IMR-90 (cell line): Measurements from ENCODE around the gene PMPCA. TPM values are rescaled to one million over a fixed set of nuclear protein-coding genes. Genes with fewer than 3 reads are reported as not detected.

Experiments
- ATAC-seq: fragments of 200-7000 bp; cut with Tn5 transposase; 2 replicates; pipeline ENCODE4 v1.9.1; 2020; ENCODE audit warnings: low read depth, mild to moderate bottlenecking, moderate library complexity
- BruUV-seq: library from RNA; stranded (reverse); fragments of 400-500 nt; replicated peaks from 2 replicates; lab custom pipeline; 2021; lab: Mats Ljungman, UMichigan
- CTCF ChIA-PET: fragments of 300-600 bp; formaldehyde crosslinking; extraction: SDS; loops from one replicate; lab custom pipeline; 2021; ENCODE audit warnings: antibody characterized with exemption; lab: Yijun Ruan, JAX
- POLR2A ChIA-PET: fragments of 300-600 bp; sonication (Branson Sonifier 250); formaldehyde crosslinking; loops from one replicate; lab custom pipeline; 2022; ENCODE audit warnings: antibody characterized with exemption; ENCODE audit not compliant: unreplicated experiment; lab: Charles Lee
- DNase-seq: peaks from one replicate; pipeline ENCODE4 v3.0.0; 2013
- H2AFZ ChIP-seq: replicated peaks from 2 replicates; pipeline ENCODE3; 2013; ENCODE audit warnings: low read length, mild to moderate bottlenecking; ENCODE audit not compliant: poor library complexity
- H2AK5ac ChIP-seq: 2 replicates; pipeline ENCODE4 v1.6.1; 2013; ENCODE audit warnings: low read depth, low read length, inconsistent platforms
- H2AK9ac ChIP-seq: replicated peaks from 2 replicates; pipeline ENCODE3; 2013; ENCODE audit warnings: mild to moderate bottlenecking, low read depth, low read length, moderate library complexity; ENCODE audit not compliant: poor library complexity
- H2BK120ac ChIP-seq: 2 replicates; pipeline ENCODE4 v1.6.1; 2013; ENCODE audit warnings: low read depth, low read length, inconsistent platforms
- H2BK15ac ChIP-seq: 3 replicates; pipeline ENCODE4 v1.6.1; 2013; ENCODE audit warnings: low read depth, low read length, inconsistent platforms
- H2BK20ac ChIP-seq: 2 replicates; pipeline ENCODE4 v1.6.1; 2013; ENCODE audit warnings: low read depth, mild to moderate bottlenecking, inconsistent platforms, low read length, moderate library complexity
- H2BK5ac ChIP-seq: 2 replicates; pipeline ENCODE4 v1.6.1; 2013; ENCODE audit warnings: mild to moderate bottlenecking, low read depth, low read length, inconsistent platforms; ENCODE audit not compliant: poor library complexity, severe bottlenecking
- H3K14ac ChIP-seq: replicated peaks from 2 replicates; pipeline ENCODE4 v1.6.1; 2013; ENCODE audit warnings: low read depth, low read length, inconsistent platforms
- H3K18ac ChIP-seq: 2 replicates; pipeline ENCODE4 v1.6.1; 2013; ENCODE audit warnings: low read depth, low read length, control low read depth
- H3K23ac ChIP-seq: 2 replicates; pipeline ENCODE4 v1.6.1; 2013; ENCODE audit warnings: low read depth, low read length, inconsistent platforms
- H3K27ac ChIP-seq: 2 replicates; pipeline ENCODE4 v1.5.1; 2013; ENCODE audit warnings: mild to moderate bottlenecking, control low read depth, low read length; ENCODE audit not compliant: insufficient read depth
- H3K27me3 ChIP-seq: 2 replicates; pipeline ENCODE4 v1.6.1; 2013; ENCODE audit warnings: low read length; ENCODE audit not compliant: control insufficient read depth, insufficient read depth
- H3K36me3 ChIP-seq: 2 replicates; pipeline ENCODE4 v1.6.1; 2013; ENCODE audit warnings: low read length, mixed read lengths; ENCODE audit not compliant: control insufficient read depth, insufficient read depth
- H3K4ac ChIP-seq: 2 replicates; pipeline ENCODE4 v1.6.1; 2013; ENCODE audit warnings: low read depth, low read length, inconsistent platforms
- H3K4me1 ChIP-seq: 2 replicates; pipeline ENCODE4 v1.6.1; 2013; ENCODE audit warnings: low read length, mixed read lengths; ENCODE audit not compliant: control insufficient read depth, insufficient read depth
- H3K4me2 ChIP-seq: 2 replicates; pipeline ENCODE4 v1.6.1; 2013; ENCODE audit warnings: low read depth, mild to moderate bottlenecking, control low read depth, low read length, moderate library complexity
- H3K4me3 ChIP-seq: 2 replicates; pipeline ENCODE4 v1.5.1; 2013; ENCODE audit warnings: low read depth, mild to moderate bottlenecking, control low read depth, low read length, moderate library complexity; ENCODE audit not compliant: insufficient read depth
- H3K56ac ChIP-seq: 2 replicates; pipeline ENCODE4 v1.6.1; 2013; ENCODE audit warnings: low read length, inconsistent platforms; ENCODE audit not compliant: insufficient read depth; ENCODE audit errors: extremely low read depth
- H3K79me1 ChIP-seq, 2 experiments: 2 replicates each; pipeline ENCODE4 v1.6.1; 2013; ENCODE audit warnings: low read length in 2 of 2, inconsistent platforms in 1 of 2, low read depth in 1 of 2
- H3K9ac ChIP-seq: 2 replicates; pipeline ENCODE4 v1.6.1; 2013; ENCODE audit warnings: low read depth, low read length, control low read depth
- H3K9me1 ChIP-seq: 2 replicates; pipeline ENCODE4 v1.6.1; 2013; ENCODE audit warnings: low read length, inconsistent platforms; ENCODE audit not compliant: insufficient read depth
- H3K9me3 ChIP-seq: 2 replicates; pipeline ENCODE4 v1.6.1; 2013; ENCODE audit warnings: low read length; ENCODE audit not compliant: control insufficient read depth, insufficient read depth
- H4K20me1 ChIP-seq: 2 replicates; pipeline ENCODE4 v1.6.1; 2013; ENCODE audit warnings: low read length, inconsistent platforms; ENCODE audit not compliant: insufficient read depth
- H4K5ac ChIP-seq: 2 replicates; pipeline ENCODE4 v1.6.1; 2013; ENCODE audit warnings: mild to moderate bottlenecking, low read depth, low read length, control low read depth
- H4K8ac ChIP-seq, 2 experiments: 2 replicates each; pipeline ENCODE4 v1.6.1; 2013; ENCODE audit warnings: low read depth in 2 of 2, low read length in 2 of 2, control low read depth in 1 of 2, inconsistent platforms in 1 of 2
- H4K91ac ChIP-seq: 2 replicates; pipeline ENCODE4 v1.6.1; 2013; ENCODE audit warnings: low read depth, low read length, inconsistent platforms; ENCODE audit not compliant: insufficient read depth
- BHLHE40 ChIP-seq: fragments of 150-350 bp; IDR thresholded peaks from 2 replicates; pipeline ENCODE4 v1.6.1; 2016; ENCODE audit warnings: mild to moderate bottlenecking, low read depth, low read length
- CEBPB ChIP-seq: IDR thresholded peaks from 2 replicates; pipeline ENCODE4 v1.6.1; 2012; ENCODE audit warnings: low read depth, low read length, improper control_type of control experiment
- CHD1 ChIP-seq: IDR thresholded peaks from 2 replicates; pipeline ENCODE4 v1.6.1; 2012; ENCODE audit warnings: low read depth, low read length, improper control_type of control experiment
- MAZ ChIP-seq: IDR thresholded peaks from 2 replicates; pipeline ENCODE4 v1.6.1; 2012; ENCODE audit warnings: low read depth, mild to moderate bottlenecking, low read length, improper control_type of control experiment, moderate library complexity, borderline replicate concordance
- SMC3 ChIP-seq: fragments of 150-350 bp; IDR thresholded peaks from 2 replicates; pipeline ENCODE4 v1.6.1; 2016; ENCODE audit warnings: low read depth, mild to moderate bottlenecking, antibody characterized with exemption, low read length, moderate library complexity
- WGBS, 2 experiments: methylation state at CpG; one replicate each; pipeline versions ENCODE4 v1.1.5 to v1.1.7; 2013; ENCODE audit warnings: missing lambda C conversion rate in 2 of 2; ENCODE audit not compliant: insufficient read length in 1 of 2; ENCODE audit errors: extremely low coverage in 2 of 2; 5-methylcytosine and 5-hydroxymethylcytosine counted together
- dilution Hi-C: fragments of 300-500 bp; cut with HindIII; formaldehyde crosslinking; loops from one replicate; pipeline ENCODE4 v1.14.3; 2018; ENCODE audit warnings: low sequenced_read_pairs; ENCODE audit not compliant: unreplicated experiment
- in situ Hi-C: fragments of 300-500 bp; cut with MboI; formaldehyde crosslinking; loops from 3 replicates; pipeline ENCODE4 v1.14.3; 2019; ENCODE audit warnings: low sequenced_read_pairs, inconsistent platforms, mixed read lengths
- intact Hi-C: fragments of 100-400 bp; cut with micrococcal nuclease; formaldehyde crosslinking; loops from 2 replicates; pipeline ENCODE4 v1.10.0; 2022
- polyA plus RNA-seq, 3 experiments: library from polyadenylated mRNA; depleted of rRNA; stranded (reverse); fragments of >200 nt; gene quantifications; 2 replicates each; pipeline ENCODE4 v1.2.3, GENCODE V29; 2012; ENCODE audit warnings: low replicate concordance in 1 of 3
- total RNA-seq: library from RNA; depleted of rRNA; stranded (reverse); fragments of >200 nt; gene quantifications from 2 replicates; pipeline ENCODE4 v1.2.3, GENCODE V29; 2012
- TF ChIP-seq, protein P1 (sequence below): fragments of 150-350 bp; IDR thresholded peaks from 2 replicates; pipeline ENCODE4 v1.6.1; 2016; ENCODE audit warnings: low read depth, mild to moderate bottlenecking, low read length, moderate library complexity, borderline replicate concordance

The PMPCA gene
- total and polyA plus RNA-seq, 2 of the 4 experiments (the other 2 are of a cell fraction): 62.6 to 95.8 TPM

DNA sequence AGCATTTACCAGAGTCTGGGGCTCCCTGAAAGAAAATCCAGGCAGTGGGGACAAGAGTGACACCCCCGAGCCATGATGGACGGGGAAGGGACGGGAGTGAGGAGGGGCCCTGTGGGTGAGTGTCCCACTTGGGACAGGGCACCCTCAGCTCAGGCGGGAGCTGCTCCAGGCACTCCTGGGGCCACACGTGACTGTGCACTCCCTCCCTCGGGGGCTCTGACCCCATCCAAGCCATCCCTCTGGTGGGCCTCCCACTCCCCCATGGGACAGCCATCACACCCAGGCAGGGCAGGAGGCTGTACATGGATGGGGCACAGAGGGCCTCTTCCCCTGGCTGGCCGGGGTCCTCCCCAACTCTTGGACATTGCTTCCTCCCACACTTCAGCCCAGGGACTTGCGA is 34.0 kb upstream of the PMPCA start:
- Histone ChIP-seq H2AK9ac (peak overlapping the region; percentile 5), H3K9me3 (no peaks in the 10 kb centered on the region), H3K27me3 (no peaks in the 10 kb centered on the region), H3K9ac (no peak overlapping the region), H3K36me3 (peaks cover 25% of the 10 kb centered on the region), H3K27ac (no peak overlapping the region), H3K56ac (no peak overlapping the region), H2BK15ac (no peak overlapping the region), H3K14ac (no peak overlapping the region), H3K4me1 (peaks cover 15% of the 10 kb centered on the region), H2BK20ac (no peak overlapping the region), H2AK5ac (no peak overlapping the region), H3K4me3 (no peak overlapping the region), H4K8ac (no peak overlapping the region), H3K23ac (no peak overlapping the region), H4K5ac (no peak overlapping the region), H4K91ac (no peak overlapping the region), H2AFZ (peak overlapping the region; percentile 32), H2BK120ac (no peak overlapping the region), H2BK5ac (no peak overlapping the region), H3K4me2 (no peak overlapping the region), H4K20me1 (no peaks in the 10 kb centered on the region), H3K9me1 (peaks cover 9% of the 10 kb centered on the region), H3K18ac (no peak overlapping the region), H3K79me1 (no peaks in the 10 kb centered on the region; a peak in 1 of 4 replicates), H3K4ac (no peak overlapping the region)
- CTCF ChIA-PET: no interaction called here
- POLR2A ChIA-PET: no interaction called here
- no TSS peak for BruUV-seq
- DNase-seq (no peak), ATAC-seq (no peak)
- dilution Hi-C loops (no loop called here), in situ Hi-C loops (no loop called here), intact Hi-C loops (no loop called here)
- WGBS, 2 experiments: no CpG with 5 or more reads among the region's 8 CpGs
- TF ChIP-seq BHLHE40 (no peak), MAZ (no peak), CEBPB (no peak), CHD1 (no peak), SMC3 (no peak)
- TF ChIP-seq, protein P1, sequence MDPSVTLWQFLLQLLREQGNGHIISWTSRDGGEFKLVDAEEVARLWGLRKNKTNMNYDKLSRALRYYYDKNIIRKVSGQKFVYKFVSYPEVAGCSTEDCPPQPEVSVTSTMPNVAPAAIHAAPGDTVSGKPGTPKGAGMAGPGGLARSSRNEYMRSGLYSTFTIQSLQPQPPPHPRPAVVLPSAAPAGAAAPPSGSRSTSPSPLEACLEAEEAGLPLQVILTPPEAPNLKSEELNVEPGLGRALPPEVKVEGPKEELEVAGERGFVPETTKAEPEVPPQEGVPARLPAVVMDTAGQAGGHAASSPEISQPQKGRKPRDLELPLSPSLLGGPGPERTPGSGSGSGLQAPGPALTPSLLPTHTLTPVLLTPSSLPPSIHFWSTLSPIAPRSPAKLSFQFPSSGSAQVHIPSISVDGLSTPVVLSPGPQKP: no peak
